Upper lobe of left lung (tissue), 4 donors: ENCODE measurements around the gene RASSF1.

Experiments
- CTCF ChIP-seq, 6 experiments: fragments of 450-650 bp in 4 of 6; fragments of 200-600 bp in 2 of 6; sonication (generic) in 2 of 6; IDR thresholded peaks; one replicate each; pipeline ENCODE4 v1.5.1; 2016 to 2019; ENCODE audit warnings: antibody characterized with exemption in 6 of 6
- POLR2A ChIP-seq, 4 donors: fragments of 450-650 bp; IDR thresholded peaks; one replicate each; pipeline ENCODE4 v1.5.1; 2016 to 2017; ENCODE audit warnings: antibody characterized with exemption in 4 of 4, mild to moderate bottlenecking in 2 of 4
- POLR2AphosphoS5 ChIP-seq, 2 donors: sonication (generic); formaldehyde crosslinking; IDR thresholded peaks; one replicate each; pipeline ENCODE4 v1.5.1; 2017; ENCODE audit warnings: antibody characterized with exemption in 2 of 2

GRCh38 chr3:50326182-50326541 lies 14.5 kb downstream of the RASSF1 start:
- TF ChIP-seq CTCF (IDR thresholded peaks at IDR 0.05) (no peak), POLR2AphosphoS5 (IDR thresholded peaks at IDR 0.05) (no peak), POLR2A (IDR thresholded peaks at IDR 0.05) (no peak)
